NT2/D1 (cell line): ENCODE results near the gene GRK4.

ENCODE experiments used
- SUZ12 ChIP-seq: IDR thresholded peaks from 2 replicates; pipeline ENCODE4 v1.6.1; 2011; ENCODE audit not compliant: insufficient read length, insufficient read depth; ENCODE audit errors: extremely low read depth
- YY1 ChIP-seq: IDR thresholded peaks from 2 replicates; pipeline ENCODE4 v1.6.1; 2011; ENCODE audit not compliant: insufficient read length, insufficient read depth
- ZNF274 ChIP-seq: IDR thresholded peaks from 2 replicates; pipeline ENCODE4 v1.6.1; 2011; ENCODE audit warnings: mild to moderate bottlenecking, low read depth, low read length

GRCh38 chr4:2925931-2926860 lies 37.2 kb upstream of the GRK4 start:
- TF ChIP-seq ZNF274 (no peak), YY1 (no peak), SUZ12 (no peak)
